ENCODE results near the gene GALNT17.

DNA sequence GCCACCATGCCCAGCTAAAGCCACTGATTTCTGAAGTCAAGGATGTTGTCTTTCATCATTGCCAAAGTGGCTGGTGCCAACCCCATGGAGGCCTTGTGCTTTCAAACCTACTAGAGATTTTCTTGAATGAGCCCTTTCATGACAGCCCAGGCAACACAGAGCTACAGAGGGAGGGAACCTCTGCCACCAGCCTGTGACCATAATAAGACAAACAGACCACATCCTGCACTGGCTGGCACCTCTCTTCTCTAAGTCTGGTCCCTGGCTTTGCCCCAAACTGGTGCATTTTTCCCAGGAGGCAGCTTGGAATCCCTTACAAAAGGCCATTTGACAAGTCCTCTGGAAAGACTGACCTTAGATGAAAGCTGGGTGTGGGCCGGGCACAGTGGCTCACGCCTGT, 348.8 kb downstream of the GALNT17 start:
- TF ChIP-seq, protein P1, sequence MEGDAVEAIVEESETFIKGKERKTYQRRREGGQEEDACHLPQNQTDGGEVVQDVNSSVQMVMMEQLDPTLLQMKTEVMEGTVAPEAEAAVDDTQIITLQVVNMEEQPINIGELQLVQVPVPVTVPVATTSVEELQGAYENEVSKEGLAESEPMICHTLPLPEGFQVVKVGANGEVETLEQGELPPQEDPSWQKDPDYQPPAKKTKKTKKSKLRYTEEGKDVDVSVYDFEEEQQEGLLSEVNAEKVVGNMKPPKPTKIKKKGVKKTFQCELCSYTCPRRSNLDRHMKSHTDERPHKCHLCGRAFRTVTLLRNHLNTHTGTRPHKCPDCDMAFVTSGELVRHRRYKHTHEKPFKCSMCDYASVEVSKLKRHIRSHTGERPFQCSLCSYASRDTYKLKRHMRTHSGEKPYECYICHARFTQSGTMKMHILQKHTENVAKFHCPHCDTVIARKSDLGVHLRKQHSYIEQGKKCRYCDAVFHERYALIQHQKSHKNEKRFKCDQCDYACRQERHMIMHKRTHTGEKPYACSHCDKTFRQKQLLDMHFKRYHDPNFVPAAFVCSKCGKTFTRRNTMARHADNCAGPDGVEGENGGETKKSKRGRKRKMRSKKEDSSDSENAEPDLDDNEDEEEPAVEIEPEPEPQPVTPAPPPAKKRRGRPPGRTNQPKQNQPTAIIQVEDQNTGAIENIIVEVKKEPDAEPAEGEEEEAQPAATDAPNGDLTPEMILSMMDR (tag by site-specific recombination; IDR thresholded peaks at IDR 0.05), result no peak
- TF ChIP-seq ZNF175 (tag by site-specific recombination; IDR thresholded peaks at IDR 0.05), result no peak
- TF ChIP-seq, protein P2, sequence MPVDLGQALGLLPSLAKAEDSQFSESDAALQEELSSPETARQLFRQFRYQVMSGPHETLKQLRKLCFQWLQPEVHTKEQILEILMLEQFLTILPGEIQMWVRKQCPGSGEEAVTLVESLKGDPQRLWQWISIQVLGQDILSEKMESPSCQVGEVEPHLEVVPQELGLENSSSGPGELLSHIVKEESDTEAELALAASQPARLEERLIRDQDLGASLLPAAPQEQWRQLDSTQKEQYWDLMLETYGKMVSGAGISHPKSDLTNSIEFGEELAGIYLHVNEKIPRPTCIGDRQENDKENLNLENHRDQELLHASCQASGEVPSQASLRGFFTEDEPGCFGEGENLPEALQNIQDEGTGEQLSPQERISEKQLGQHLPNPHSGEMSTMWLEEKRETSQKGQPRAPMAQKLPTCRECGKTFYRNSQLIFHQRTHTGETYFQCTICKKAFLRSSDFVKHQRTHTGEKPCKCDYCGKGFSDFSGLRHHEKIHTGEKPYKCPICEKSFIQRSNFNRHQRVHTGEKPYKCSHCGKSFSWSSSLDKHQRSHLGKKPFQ (tag by site-specific recombination; IDR thresholded peaks at IDR 0.05), result no peak
- TF ChIP-seq ZBTB20 (tag by site-specific recombination; IDR thresholded peaks at IDR 0.05), result no peak
- TF ChIP-seq EGR2 (tag by site-specific recombination; IDR thresholded peaks at IDR 0.05; ENCODE audit: low read depth), result no peak
- TF ChIP-seq ZNF174 (tag by site-specific recombination; IDR thresholded peaks at IDR 0.05), result no peak
- TF ChIP-seq TCF7L2 (IDR thresholded peaks at IDR 0.05; ENCODE audit: borderline replicate concordance, low read depth, low read length), result no peak

All from HEK293 (cell line).